H9 (cell line): ENCODE data around the gene NF1. TPM values are rescaled to one million over a fixed set of nuclear protein-coding genes. Genes with fewer than 3 reads are reported as not detected.
A peak's percentile ranks its signal among the peaks of the same experiment; 100 is the strongest.

Source experiments
- DNase-seq: peaks from one replicate; pipeline ENCODE4 v3.0.0-alpha.2; 2017
- H2AFZ ChIP-seq: one replicate; pipeline ENCODE4 v1.6.1; 2013; ENCODE audit warnings: mild to moderate bottlenecking, low read length, control low read depth, moderate library complexity
- H2AK5ac ChIP-seq: 2 replicates; pipeline ENCODE4 v1.6.1; 2013; ENCODE audit warnings: low read length, control low read depth, mixed read lengths; ENCODE audit not compliant: insufficient read length
- H2BK120ac ChIP-seq: one replicate; pipeline ENCODE4 v1.6.1; 2013; ENCODE audit warnings: low read depth, mild to moderate bottlenecking, low read length, control low read depth, inconsistent platforms; ENCODE audit not compliant: poor library complexity, severe bottlenecking
- H2BK12ac ChIP-seq: 2 replicates; pipeline ENCODE4 v1.6.1; 2013; ENCODE audit warnings: low read length, control low read depth, mixed read lengths, low read depth; ENCODE audit not compliant: insufficient read length
- H2BK15ac ChIP-seq: 2 replicates; pipeline ENCODE4 v1.6.1; 2013; ENCODE audit warnings: low read depth, low read length, control low read depth
- H2BK20ac ChIP-seq: one replicate; pipeline ENCODE4 v1.6.1; 2013; ENCODE audit warnings: low read depth, mild to moderate bottlenecking, low read length, control low read depth, inconsistent platforms; ENCODE audit not compliant: poor library complexity, severe bottlenecking
- H2BK5ac ChIP-seq: 2 replicates; pipeline ENCODE4 v1.6.1; 2013; ENCODE audit warnings: low read length, control low read depth, mixed read lengths; ENCODE audit not compliant: insufficient read length
- H3K14ac ChIP-seq: 2 replicates; pipeline ENCODE4 v1.6.1; 2013; ENCODE audit warnings: low read length, control low read depth; ENCODE audit not compliant: insufficient read depth
- H3K18ac ChIP-seq: 2 replicates; pipeline ENCODE4 v1.6.1; 2013; ENCODE audit warnings: low read depth, mild to moderate bottlenecking, mixed read lengths, low read length, control low read depth; ENCODE audit not compliant: insufficient read length
- H3K23ac ChIP-seq: 2 replicates; pipeline ENCODE4 v1.6.1; 2013; ENCODE audit warnings: low read length, control low read depth, mixed read lengths, low read depth; ENCODE audit not compliant: insufficient read length
- H3K23me2 ChIP-seq: 2 replicates; pipeline ENCODE4 v1.6.1; 2013; ENCODE audit warnings: low read depth, mild to moderate bottlenecking, mixed read lengths, low read length, control low read depth; ENCODE audit not compliant: insufficient read length, poor library complexity, severe bottlenecking
- H3K27ac ChIP-seq: 2 replicates; pipeline ENCODE4 v1.5.1; 2013; ENCODE audit warnings: low read length, control low read depth, mixed read lengths, low read depth; ENCODE audit not compliant: insufficient read length
- H3K27me3 ChIP-seq: 2 replicates; pipeline ENCODE4 v1.6.1; 2013; ENCODE audit warnings: low read length, control low read depth, inconsistent platforms; ENCODE audit not compliant: insufficient read depth
- H3K4ac ChIP-seq: 2 replicates; pipeline ENCODE4 v1.6.1; 2013; ENCODE audit warnings: low read depth, mild to moderate bottlenecking, control low read depth, inconsistent platforms, low read length, moderate library complexity
- H3K4me1 ChIP-seq: 2 replicates; pipeline ENCODE4 v1.6.1; 2013; ENCODE audit warnings: low read length, control low read depth, inconsistent platforms; ENCODE audit not compliant: insufficient read depth
- H3K4me2 ChIP-seq: 2 replicates; pipeline ENCODE4 v1.6.1; 2013; ENCODE audit warnings: low read length, control low read depth, mixed read lengths; ENCODE audit not compliant: insufficient read length, insufficient read depth
- H3K56ac ChIP-seq: 2 replicates; pipeline ENCODE4 v1.6.1; 2013; ENCODE audit warnings: low read depth, mild to moderate bottlenecking, mixed read lengths, low read length, control low read depth; ENCODE audit not compliant: insufficient read length
- H3K79me1 ChIP-seq: 2 replicates; pipeline ENCODE4 v1.6.1; 2013; ENCODE audit warnings: low read depth, mild to moderate bottlenecking, moderate library complexity, low read length, control low read depth, inconsistent platforms; ENCODE audit not compliant: insufficient read depth, poor library complexity, severe bottlenecking
- H3K79me2 ChIP-seq: 2 replicates; pipeline ENCODE4 v1.6.1; 2013; ENCODE audit warnings: low read length, control low read depth, inconsistent platforms; ENCODE audit not compliant: insufficient read depth
- H3K9ac ChIP-seq: 2 replicates; pipeline ENCODE4 v1.6.1; 2013; ENCODE audit warnings: low read length, control low read depth, mixed read lengths; ENCODE audit not compliant: insufficient read length; ENCODE audit errors: extremely low read depth
- H3K9me3 ChIP-seq: one replicate; pipeline ENCODE4 v1.6.1; 2013; ENCODE audit warnings: low read depth, low read length, inconsistent platforms; ENCODE audit not compliant: control insufficient read depth
- H3T11ph ChIP-seq: one replicate; pipeline ENCODE4 v1.6.1; 2013; ENCODE audit warnings: mild to moderate bottlenecking, low read length, control low read depth, inconsistent platforms
- H4K20me1 ChIP-seq: one replicate; pipeline ENCODE4 v1.6.1; 2013; ENCODE audit not compliant: control insufficient read depth, insufficient read length, insufficient read depth
- H4K5ac ChIP-seq: 2 replicates; pipeline ENCODE4 v1.6.1; 2013; ENCODE audit warnings: low read depth, mild to moderate bottlenecking, mixed read lengths, low read length, control low read depth; ENCODE audit not compliant: insufficient read length
- H4K8ac ChIP-seq: replicated peaks from 2 replicates; pipeline ENCODE4 v1.6.1; 2013; ENCODE audit warnings: low read length, control low read depth, mixed read lengths, low read depth; ENCODE audit not compliant: insufficient read length
- H4K91ac ChIP-seq: 2 replicates; pipeline ENCODE4 v1.6.1; 2013; ENCODE audit warnings: low read depth, mild to moderate bottlenecking, moderate library complexity, mixed read lengths, low read length, control low read depth; ENCODE audit not compliant: insufficient read length
- H3K27ac Mint-ChIP-seq, 3 experiments: 2 replicates in 2 of 3; 3 replicates in 1 of 3; pipeline ENCODE4 v1.8.0; 2020 to 2021; ENCODE audit warnings: mixed read lengths in 3 of 3, mild to moderate bottlenecking in 1 of 3, moderate library complexity in 1 of 3
- H3K27me3 Mint-ChIP-seq: 2 replicates; pipeline ENCODE4 v1.8.0; 2021; ENCODE audit warnings: low read depth, mild to moderate bottlenecking, moderate library complexity, mixed read lengths
- H3K36me3 Mint-ChIP-seq, 3 experiments: 2 replicates in 2 of 3; 3 replicates in 1 of 3; pipeline ENCODE4 v1.8.0; 2020 to 2021; ENCODE audit warnings: low read depth in 3 of 3, mixed read lengths in 3 of 3; ENCODE audit not compliant: insufficient read depth in 1 of 3
- H3K4me1 Mint-ChIP-seq, 2 experiments: 2 replicates each; pipeline ENCODE4 v1.8.0; 2020; ENCODE audit warnings: mixed read lengths in 2 of 2
- H3K4me3 Mint-ChIP-seq, 2 experiments: 2 replicates in 1 of 2; 3 replicates in 1 of 2; pipeline ENCODE4 v1.8.0; 2020 to 2021; ENCODE audit warnings: mild to moderate bottlenecking in 2 of 2, mixed read lengths in 2 of 2, moderate library complexity in 1 of 2
- H3K9me3 Mint-ChIP-seq, 2 experiments: 2 replicates in 1 of 2; 3 replicates in 1 of 2; pipeline ENCODE4 v1.8.0; 2020; ENCODE audit warnings: mild to moderate bottlenecking in 2 of 2, mixed read lengths in 2 of 2, moderate library complexity in 1 of 2
- CTCF ChIP-seq: fragments of 200-600 bp; sonication (generic); conservative IDR thresholded peaks from 3 replicates; pipeline ENCODE4 v1.8.0; 2021; ENCODE audit warnings: antibody characterized with exemption, mild to moderate bottlenecking
- WGBS: extraction: QIAGEN DNeasy Blood & Tissue Kit; methylation state at CpG from one replicate; pipeline ENCODE4 v1.1.7; 2013; ENCODE audit warnings: missing lambda C conversion rate, low lambda C conversion rate, mixed read lengths; ENCODE audit not compliant: insufficient read length; ENCODE audit errors: extremely low coverage; 5-methylcytosine and 5-hydroxymethylcytosine counted together
- total RNA-seq: library from RNA; stranded (reverse); gene quantifications from 2 replicates; pipeline ENCODE4 v1.2.1, GENCODE V29; 2021

Gene NF1
- total RNA-seq, 1 experiment from 2014 or later, result 38.1 TPM

DNA sequence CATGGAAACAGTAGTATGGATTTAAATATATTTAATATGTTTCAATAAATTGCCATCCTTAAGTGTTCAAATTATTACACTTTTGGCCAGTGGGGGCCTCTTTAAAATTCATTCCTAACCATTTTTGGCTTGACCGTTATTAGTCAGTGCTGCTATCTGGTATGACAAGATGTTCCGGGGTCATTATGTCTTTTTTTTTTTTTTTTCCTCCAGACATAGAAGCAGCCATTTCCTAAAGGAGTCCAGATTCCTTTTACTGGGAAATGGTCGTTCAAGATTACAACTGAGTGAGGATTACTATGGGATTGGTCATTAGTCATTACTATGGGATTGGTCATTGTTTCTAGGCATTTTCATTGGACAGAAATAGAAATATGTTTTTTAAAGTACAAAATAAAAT is 53.4 kb downstream of the NF1 start:
- H3K27ac ChIP-seq, result no peak overlapping the region
- no peaks in the 10 kb centered on the region for H3K79me1 ChIP-seq

More for the DNA sequence above, 53.4 kb downstream of the NF1 start:
- Histone ChIP-seq H3K4me2 (no peak overlapping the region), H3T11ph (no peak overlapping the region), H2BK12ac (no peak overlapping the region), H2BK15ac (no peak overlapping the region), H3K79me2 (peaks cover 2% of the 10 kb centered on the region; the same call in 1 of the 2 replicates), H3K27me3 (no peaks in the 10 kb centered on the region), H3K23me2 (no peaks in the 10 kb centered on the region), H3K14ac (no peak overlapping the region), H2AFZ (no peak overlapping the region), H2AK5ac (no peak overlapping the region), H3K18ac (no peak overlapping the region), H2BK5ac (no peak overlapping the region), H3K23ac (no peak overlapping the region), H3K56ac (no peak overlapping the region), H3K9ac (no peak overlapping the region), H2BK20ac (no peak overlapping the region), H3K4me1 (peaks cover 5% of the 10 kb centered on the region; the same call in 1 of the 2 replicates), H3K4ac (no peak overlapping the region), H2BK120ac (no peak overlapping the region), H3K9me3 (no peaks in the 10 kb centered on the region), H4K91ac (no peak overlapping the region), H4K20me1 (no peaks in the 10 kb centered on the region), H4K5ac (no peak overlapping the region), H4K8ac (no peak overlapping the region)
- no CpG with 5 or more reads among the region's 3 CpGs for WGBS
- no peak for TF ChIP-seq CTCF
- Mint-ChIP-seq H3K4me3 (no peak overlapping the region), H3K27me3 (no peaks in the 10 kb centered on the region; the same call in 1 of the 2 replicates), H3K36me3 (peaks cover 9 to 21% (median 15%) of the 10 kb centered on the region in 3 experiments), H3K9me3 (peaks cover 0 to 3% of the 10 kb centered on the region in 2 experiments; a peak in 1 of 5 replicates), H3K4me1 (peaks cover 21 to 28% of the 10 kb centered on the region in 2 experiments), H3K27ac (0 out of 7 replicates have a peak overlapping the region, but pooled peaks of 1 of the 3 experiments have one; percentile 46)
- DNase-seq, result no peak
